Liver (tissue), 3 donors: ENCODE data around the gene PTRHD1.

ENCODE experiments used
- FOXA1 ChIP-seq: IDR thresholded peaks from 2 replicates; pipeline ENCODE4 v1.6.1; 2016; ENCODE audit warnings: antibody characterized with exemption
- JUND ChIP-seq, 2 donors: IDR thresholded peaks; 2 replicates each; pipeline ENCODE4 v1.6.1; 2016; ENCODE audit warnings: antibody characterized with exemption in 2 of 2
- RAD21 ChIP-seq, 2 donors: IDR thresholded peaks; 2 replicates each; pipeline ENCODE4 v1.6.1; 2016; ENCODE audit warnings: antibody characterized with exemption in 2 of 2, mild to moderate bottlenecking in 2 of 2
- TAF1 ChIP-seq: conservative IDR thresholded peaks from 2 replicates; pipeline ENCODE4 v1.6.1; 2016; ENCODE audit warnings: antibody characterized with exemption, mild to moderate bottlenecking
- YY1 ChIP-seq: IDR thresholded peaks from 2 replicates; pipeline ENCODE4 v1.6.1; 2016; ENCODE audit warnings: antibody characterized with exemption, mild to moderate bottlenecking
- TF ChIP-seq, protein P1 (sequence below): fragments of 150-350 bp; IDR thresholded peaks from 2 replicates; pipeline ENCODE4 v1.5.1; 2017; ENCODE audit warnings: improper control_type of control experiment, low read depth, low read length; ENCODE audit not compliant: missing input control
- donor health status: healthy.
- donor health status: healthy.

DNA sequence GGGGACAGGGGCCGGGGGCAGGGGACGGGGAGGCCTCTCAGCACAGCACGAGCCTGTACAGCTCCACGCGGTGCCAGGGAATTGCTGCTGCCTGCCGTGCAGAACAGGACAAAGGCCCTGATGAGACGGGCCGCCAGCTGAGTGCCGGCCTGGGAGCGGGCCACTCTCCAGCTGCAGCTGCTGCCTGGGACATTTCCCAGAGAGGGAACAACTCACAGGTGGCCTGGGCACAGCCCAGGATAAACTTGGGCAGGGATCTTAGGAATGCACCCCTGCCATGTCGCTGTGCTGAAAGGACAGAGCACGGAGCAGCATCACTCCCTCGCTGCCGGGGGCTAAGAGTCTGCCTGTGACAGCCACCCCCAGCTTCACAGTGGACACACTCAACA lies 38.9 kb upstream of the PTRHD1 start:
- TF ChIP-seq YY1 (no peak), JUND (IDR thresholded peaks at IDR 0.05) (no peak), RAD21 (IDR thresholded peaks at IDR 0.05) (no peak), TAF1 (no peak), FOXA1 (no peak)
- TF ChIP-seq, protein P1, sequence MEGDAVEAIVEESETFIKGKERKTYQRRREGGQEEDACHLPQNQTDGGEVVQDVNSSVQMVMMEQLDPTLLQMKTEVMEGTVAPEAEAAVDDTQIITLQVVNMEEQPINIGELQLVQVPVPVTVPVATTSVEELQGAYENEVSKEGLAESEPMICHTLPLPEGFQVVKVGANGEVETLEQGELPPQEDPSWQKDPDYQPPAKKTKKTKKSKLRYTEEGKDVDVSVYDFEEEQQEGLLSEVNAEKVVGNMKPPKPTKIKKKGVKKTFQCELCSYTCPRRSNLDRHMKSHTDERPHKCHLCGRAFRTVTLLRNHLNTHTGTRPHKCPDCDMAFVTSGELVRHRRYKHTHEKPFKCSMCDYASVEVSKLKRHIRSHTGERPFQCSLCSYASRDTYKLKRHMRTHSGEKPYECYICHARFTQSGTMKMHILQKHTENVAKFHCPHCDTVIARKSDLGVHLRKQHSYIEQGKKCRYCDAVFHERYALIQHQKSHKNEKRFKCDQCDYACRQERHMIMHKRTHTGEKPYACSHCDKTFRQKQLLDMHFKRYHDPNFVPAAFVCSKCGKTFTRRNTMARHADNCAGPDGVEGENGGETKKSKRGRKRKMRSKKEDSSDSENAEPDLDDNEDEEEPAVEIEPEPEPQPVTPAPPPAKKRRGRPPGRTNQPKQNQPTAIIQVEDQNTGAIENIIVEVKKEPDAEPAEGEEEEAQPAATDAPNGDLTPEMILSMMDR = no peak
